ENCODE data around the gene NCK1. TPM values are rescaled to one million over a fixed set of nuclear protein-coding genes. Genes with fewer than 3 reads are reported as not detected.

NCK1 gene
- total and polyA plus RNA-seq, 9 of the 15 experiments (the other 6 are each of a cell fraction or from before 2014, with no cell fraction given), result 17.3 to 30.5 (median 25.0) TPM

DNA sequence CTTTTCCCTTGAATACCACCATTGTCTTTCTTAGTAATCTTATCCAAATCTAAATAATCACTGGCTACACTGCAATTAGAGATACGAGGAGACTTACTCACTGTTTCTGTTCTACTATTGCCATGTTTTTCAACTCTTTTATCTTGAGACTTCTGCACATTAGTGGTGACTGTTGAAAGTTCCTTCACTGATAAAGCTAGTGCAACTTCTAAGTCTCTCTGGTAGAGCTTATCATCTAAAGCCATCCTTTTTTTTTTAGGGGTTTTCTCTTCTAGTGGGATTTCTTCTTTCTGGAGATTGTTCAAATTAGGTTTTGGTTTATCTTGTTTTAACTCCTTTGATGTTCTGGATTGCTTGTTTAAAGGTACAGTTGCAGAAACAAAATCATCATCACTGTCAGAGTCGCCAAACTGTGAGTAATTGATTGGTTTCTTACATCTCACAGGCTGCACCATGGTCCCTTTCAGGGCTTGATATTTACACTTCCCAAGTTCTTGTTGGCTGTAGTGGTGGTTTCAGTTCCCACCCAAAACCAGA, 37.7 kb downstream of the NCK1 start (continued):
- TF ChIP-seq, protein P1, sequence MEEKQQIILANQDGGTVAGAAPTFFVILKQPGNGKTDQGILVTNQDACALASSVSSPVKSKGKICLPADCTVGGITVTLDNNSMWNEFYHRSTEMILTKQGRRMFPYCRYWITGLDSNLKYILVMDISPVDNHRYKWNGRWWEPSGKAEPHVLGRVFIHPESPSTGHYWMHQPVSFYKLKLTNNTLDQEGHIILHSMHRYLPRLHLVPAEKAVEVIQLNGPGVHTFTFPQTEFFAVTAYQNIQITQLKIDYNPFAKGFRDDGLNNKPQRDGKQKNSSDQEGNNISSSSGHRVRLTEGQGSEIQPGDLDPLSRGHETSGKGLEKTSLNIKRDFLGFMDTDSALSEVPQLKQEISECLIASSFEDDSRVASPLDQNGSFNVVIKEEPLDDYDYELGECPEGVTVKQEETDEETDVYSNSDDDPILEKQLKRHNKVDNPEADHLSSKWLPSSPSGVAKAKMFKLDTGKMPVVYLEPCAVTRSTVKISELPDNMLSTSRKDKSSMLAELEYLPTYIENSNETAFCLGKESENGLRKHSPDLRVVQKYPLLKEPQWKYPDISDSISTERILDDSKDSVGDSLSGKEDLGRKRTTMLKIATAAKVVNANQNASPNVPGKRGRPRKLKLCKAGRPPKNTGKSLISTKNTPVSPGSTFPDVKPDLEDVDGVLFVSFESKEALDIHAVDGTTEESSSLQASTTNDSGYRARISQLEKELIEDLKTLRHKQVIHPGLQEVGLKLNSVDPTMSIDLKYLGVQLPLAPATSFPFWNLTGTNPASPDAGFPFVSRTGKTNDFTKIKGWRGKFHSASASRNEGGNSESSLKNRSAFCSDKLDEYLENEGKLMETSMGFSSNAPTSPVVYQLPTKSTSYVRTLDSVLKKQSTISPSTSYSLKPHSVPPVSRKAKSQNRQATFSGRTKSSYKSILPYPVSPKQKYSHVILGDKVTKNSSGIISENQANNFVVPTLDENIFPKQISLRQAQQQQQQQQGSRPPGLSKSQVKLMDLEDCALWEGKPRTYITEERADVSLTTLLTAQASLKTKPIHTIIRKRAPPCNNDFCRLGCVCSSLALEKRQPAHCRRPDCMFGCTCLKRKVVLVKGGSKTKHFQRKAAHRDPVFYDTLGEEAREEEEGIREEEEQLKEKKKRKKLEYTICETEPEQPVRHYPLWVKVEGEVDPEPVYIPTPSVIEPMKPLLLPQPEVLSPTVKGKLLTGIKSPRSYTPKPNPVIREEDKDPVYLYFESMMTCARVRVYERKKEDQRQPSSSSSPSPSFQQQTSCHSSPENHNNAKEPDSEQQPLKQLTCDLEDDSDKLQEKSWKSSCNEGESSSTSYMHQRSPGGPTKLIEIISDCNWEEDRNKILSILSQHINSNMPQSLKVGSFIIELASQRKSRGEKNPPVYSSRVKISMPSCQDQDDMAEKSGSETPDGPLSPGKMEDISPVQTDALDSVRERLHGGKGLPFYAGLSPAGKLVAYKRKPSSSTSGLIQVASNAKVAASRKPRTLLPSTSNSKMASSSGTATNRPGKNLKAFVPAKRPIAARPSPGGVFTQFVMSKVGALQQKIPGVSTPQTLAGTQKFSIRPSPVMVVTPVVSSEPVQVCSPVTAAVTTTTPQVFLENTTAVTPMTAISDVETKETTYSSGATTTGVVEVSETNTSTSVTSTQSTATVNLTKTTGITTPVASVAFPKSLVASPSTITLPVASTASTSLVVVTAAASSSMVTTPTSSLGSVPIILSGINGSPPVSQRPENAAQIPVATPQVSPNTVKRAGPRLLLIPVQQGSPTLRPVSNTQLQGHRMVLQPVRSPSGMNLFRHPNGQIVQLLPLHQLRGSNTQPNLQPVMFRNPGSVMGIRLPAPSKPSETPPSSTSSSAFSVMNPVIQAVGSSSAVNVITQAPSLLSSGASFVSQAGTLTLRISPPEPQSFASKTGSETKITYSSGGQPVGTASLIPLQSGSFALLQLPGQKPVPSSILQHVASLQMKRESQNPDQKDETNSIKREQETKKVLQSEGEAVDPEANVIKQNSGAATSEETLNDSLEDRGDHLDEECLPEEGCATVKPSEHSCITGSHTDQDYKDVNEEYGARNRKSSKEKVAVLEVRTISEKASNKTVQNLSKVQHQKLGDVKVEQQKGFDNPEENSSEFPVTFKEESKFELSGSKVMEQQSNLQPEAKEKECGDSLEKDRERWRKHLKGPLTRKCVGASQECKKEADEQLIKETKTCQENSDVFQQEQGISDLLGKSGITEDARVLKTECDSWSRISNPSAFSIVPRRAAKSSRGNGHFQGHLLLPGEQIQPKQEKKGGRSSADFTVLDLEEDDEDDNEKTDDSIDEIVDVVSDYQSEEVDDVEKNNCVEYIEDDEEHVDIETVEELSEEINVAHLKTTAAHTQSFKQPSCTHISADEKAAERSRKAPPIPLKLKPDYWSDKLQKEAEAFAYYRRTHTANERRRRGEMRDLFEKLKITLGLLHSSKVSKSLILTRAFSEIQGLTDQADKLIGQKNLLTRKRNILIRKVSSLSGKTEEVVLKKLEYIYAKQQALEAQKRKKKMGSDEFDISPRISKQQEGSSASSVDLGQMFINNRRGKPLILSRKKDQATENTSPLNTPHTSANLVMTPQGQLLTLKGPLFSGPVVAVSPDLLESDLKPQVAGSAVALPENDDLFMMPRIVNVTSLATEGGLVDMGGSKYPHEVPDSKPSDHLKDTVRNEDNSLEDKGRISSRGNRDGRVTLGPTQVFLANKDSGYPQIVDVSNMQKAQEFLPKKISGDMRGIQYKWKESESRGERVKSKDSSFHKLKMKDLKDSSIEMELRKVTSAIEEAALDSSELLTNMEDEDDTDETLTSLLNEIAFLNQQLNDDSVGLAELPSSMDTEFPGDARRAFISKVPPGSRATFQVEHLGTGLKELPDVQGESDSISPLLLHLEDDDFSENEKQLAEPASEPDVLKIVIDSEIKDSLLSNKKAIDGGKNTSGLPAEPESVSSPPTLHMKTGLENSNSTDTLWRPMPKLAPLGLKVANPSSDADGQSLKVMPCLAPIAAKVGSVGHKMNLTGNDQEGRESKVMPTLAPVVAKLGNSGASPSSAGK (IDR thresholded peaks at IDR 0.05), result no peak
- TF ChIP-seq STAT6 (CRISPR knock-in tag; IDR thresholded peaks at IDR 0.05), result no peak
- no peak for TF ChIP-seq IRF9 (tag; IDR thresholded peaks at IDR 0.05)
- TF ChIP-seq CBFA2T3 (IDR thresholded peaks at IDR 0.05), result peak; percentile 97
- no peak for TF ChIP-seq NR3C1 (CRISPR knock-in tag; IDR thresholded peaks at IDR 0.05)
- TF ChIP-seq TCFL5 (CRISPR knock-in tag; conservative IDR thresholded peaks at IDR 0.05), result no peak
- TF ChIP-seq, protein P2, sequence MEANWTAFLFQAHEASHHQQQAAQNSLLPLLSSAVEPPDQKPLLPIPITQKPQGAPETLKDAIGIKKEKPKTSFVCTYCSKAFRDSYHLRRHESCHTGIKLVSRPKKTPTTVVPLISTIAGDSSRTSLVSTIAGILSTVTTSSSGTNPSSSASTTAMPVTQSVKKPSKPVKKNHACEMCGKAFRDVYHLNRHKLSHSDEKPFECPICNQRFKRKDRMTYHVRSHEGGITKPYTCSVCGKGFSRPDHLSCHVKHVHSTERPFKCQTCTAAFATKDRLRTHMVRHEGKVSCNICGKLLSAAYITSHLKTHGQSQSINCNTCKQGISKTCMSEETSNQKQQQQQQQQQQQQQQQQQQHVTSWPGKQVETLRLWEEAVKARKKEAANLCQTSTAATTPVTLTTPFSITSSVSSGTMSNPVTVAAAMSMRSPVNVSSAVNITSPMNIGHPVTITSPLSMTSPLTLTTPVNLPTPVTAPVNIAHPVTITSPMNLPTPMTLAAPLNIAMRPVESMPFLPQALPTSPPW (CRISPR knock-in tag; IDR thresholded peaks at IDR 0.05), result peak; percentile 36; the same call in 1 of the 2 replicates
- peak in 1 of 2 experiments; percentile 60; a peak in 2 of 4 replicates for TF ChIP-seq TBL1XR1 (IDR thresholded peaks at IDR 0.05; ENCODE audit: low read length in 2 of 2)
